ENCODE data around the gene LHFPL2.
A peak's percentile ranks its signal among the peaks of the same experiment; 100 is the strongest.

Gene LHFPL2

GRCh38 chr5:78503958-78504653 lies 144.5 kb downstream of the LHFPL2 start:
- DNase-seq (ENCODE audit: low spot score) = no peak

- peak; percentile 55 for DNase-seq (ENCODE audit: low spot score)
These were observed 146.9 kb downstream of the LHFPL2 start for GRCh38 chr5:78501411-78502352.

GRCh38 chr5:78500871-78501270 lies 147.7 kb downstream of the LHFPL2 start:
- DNase-seq (ENCODE audit: low spot score) = no peak

GRCh38 chr5:78500028-78500427 lies 148.5 kb downstream of the LHFPL2 start:
- peak; percentile 55 for DNase-seq (ENCODE audit: low spot score)

- DNase-seq (ENCODE audit: low spot score) = no peak
These were observed 149.1 kb downstream of the LHFPL2 start for GRCh38 chr5:78499485-78499884.

DNA sequence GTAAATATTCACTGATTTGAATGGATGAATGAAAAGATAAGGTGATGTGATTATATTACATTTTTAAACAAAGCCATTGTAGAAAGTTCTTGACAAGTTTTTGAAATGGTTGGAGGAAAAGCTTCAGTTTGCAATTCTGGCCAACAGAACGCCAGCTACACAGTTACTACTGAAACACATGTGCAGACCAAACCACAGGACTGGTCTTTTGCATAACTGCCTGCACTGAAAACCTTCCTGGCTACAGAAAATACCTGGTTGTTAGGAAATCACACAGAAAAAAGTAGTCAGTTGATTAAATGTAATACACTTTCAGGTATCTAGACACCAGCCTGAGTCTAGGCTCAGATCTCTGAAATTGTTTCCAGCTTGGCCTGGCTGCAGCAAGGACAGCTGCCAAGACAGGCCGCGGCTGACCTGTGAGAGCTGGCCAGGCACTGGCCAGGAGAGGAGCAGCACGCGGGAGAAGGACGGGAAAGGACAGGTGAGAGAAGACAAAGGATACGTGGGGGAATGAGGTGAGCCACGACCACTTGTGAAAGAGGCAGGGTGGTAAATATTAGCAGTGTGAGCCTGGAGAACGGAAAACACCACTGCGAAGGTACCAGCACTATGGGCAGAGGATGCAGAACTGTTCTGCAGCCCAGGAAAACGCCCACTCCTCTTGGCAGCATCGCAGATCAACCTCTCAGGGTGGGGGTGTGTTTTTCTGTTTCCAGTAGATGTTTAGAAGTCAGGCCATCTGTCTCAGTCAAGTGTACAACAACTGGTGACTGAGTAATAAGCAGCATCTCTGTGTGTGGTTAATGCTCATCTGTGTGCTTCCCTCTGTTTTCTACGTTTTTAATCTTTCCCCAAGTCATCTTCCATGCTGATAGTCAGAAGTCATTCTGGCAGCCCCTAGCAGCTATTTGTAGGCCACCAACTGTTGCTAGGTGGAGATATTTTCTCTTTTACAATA lies 150.7 kb downstream of the LHFPL2 start:
- DNase-seq (ENCODE audit: low spot score) = no peak

DNA sequence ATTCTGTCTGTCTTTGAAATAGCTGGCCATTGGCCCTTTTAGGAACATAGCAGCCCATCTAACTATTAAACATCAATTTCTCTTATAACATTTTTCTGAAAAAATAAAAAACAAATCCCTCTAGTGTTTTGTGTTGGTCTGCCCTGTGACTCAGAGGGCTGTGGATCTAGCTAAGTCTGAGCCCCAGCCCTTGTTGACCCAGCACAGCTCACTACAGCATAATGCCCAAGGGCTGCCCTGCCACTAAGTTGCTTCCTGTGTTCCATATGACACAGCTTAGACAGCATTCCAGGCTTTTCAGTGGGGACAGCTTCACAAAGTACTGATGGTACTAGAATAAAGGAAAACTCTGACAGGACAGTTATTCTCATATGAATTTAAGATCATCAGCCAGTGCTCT lies 152.2 kb downstream of the LHFPL2 start:
- DNase-seq (ENCODE audit: low spot score) = no peak

- no peak for DNase-seq (ENCODE audit: low spot score)
These were observed 152.8 kb downstream of the LHFPL2 start for GRCh38 chr5:78495800-78496199.

GRCh38 chr5:78492650-78493049 lies 155.9 kb downstream of the LHFPL2 start:
- DNase-seq (ENCODE audit: low spot score) = no peak

DNA sequence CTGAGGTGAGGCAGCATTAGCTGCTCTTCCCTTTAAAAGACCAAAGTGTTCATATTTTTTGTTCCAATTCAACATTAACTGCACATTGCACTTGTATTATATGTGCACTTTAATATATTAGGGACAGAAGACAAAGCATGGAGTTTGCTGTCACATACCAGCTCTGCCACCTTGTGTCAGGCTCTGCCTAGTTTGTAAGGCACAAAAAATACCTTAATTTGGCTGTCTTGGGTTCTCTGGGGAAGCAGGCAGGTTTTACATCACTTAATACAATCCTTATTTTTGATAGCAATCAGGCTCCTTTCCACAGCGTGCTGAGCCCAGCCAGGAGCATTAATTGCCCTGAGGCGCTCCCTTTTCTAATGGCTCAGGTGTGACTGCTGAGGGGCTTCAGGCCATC lies 156.3 kb downstream of the LHFPL2 start:
- DNase-seq (ENCODE audit: low spot score) = no peak

GRCh38 chr5:78490709-78491485 lies 157.7 kb downstream of the LHFPL2 start:
- DNase-seq (ENCODE audit: low spot score) = no peak

- DNase-seq (ENCODE audit: low spot score) = no peak
These were observed 160.7 kb downstream of the LHFPL2 start for GRCh38 chr5:78487846-78488245.

DNA sequence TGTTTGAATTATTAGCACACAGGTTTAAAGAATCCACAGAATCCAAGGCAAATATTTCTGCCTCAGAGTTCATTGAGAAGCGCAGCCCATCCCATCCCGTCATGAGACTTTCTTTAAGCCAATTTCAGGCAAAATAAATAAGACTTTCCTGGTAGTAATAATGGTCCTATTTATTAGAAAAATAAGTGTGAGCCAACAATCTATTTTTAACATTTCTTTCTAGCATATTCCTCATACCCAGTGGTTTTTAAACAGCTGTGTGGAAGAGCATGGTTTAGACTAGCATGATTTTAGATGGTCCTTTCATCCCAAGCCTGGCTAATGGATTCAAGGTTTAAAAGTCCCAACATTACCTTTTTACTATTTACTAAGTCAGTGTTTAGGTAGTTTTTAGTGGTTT lies 162.4 kb downstream of the LHFPL2 start:
- DNase-seq (ENCODE audit: low spot score) = no peak

DNA sequence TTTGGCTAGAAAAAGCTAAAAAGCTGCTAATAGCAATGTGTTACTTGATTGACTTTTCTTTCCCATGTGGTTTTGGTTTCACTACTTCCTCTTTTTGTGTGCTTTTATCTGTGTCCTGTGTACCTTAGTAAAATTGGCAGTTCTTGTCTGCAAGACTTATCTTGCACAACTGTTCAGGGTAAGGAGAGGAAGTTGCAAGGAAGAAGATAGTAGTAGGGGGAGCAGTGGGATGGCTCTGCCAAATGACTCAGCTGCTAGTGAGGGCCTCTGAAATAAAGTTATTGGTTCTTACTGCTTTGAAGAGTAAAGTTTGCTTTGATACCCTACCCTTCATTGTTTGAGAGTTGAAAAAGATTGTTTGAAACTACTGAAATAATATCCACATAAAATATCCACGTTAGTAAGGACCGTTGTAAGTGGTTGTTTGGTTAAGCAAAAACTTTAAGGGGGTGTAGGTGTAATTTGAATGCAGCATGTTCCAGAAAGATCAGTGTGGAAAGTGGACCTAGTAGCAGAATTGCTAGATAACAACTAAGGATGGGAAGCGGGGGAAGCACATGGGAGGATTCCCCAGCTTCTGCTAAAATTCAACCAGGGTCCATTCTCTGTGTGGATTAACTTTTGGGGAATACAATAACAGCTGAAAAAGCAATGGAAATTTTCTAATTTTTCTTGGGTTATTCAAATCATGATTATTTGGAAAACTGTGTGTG lies 164.6 kb downstream of the LHFPL2 start:
- DNase-seq (ENCODE audit: low spot score) = peak; percentile 49

DNA sequence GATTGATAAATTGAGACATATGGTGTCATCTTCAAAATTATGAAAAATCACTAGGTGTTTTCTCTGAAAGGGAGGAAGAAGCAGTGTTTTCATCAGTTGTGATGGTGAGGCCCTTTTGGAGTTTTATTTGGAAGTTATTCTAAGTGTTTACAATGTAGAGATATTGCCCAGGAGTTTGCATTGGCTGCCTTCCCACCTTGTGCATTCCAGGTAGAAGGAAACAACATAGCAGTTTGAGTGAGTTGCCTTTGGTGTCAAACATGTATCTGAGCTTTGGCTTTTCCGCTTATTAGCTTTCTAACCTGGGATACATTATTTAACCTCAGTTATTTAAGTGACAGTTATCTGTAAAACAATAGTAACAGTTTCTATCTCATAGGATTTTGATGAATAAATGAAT lies 165.6 kb downstream of the LHFPL2 start:
- DNase-seq (ENCODE audit: low spot score) = no peak

DNA sequence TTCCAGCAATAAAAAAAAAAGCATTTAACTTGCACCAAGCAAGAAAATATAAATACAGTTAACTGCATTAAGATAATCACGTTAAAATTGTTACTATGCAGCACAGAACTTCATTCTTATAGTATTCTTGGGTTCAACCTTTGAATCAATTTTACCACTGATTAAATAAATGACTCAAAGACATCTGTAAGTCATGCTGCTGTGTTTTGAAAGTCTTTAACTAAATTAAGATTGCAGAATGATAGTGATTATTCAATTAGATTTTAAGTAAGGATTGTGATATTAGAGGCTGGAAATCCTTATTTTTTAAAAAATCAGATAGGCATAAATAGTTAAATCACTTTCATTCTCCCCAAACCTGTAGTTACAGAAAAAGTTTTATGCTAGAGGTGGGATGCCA lies 171.8 kb downstream of the LHFPL2 start:
- DNase-seq (ENCODE audit: low spot score) = no peak

- DNase-seq (ENCODE audit: low spot score) = no peak
These were observed 173.2 kb downstream of the LHFPL2 start for GRCh38 chr5:78475370-78475769.

DNA sequence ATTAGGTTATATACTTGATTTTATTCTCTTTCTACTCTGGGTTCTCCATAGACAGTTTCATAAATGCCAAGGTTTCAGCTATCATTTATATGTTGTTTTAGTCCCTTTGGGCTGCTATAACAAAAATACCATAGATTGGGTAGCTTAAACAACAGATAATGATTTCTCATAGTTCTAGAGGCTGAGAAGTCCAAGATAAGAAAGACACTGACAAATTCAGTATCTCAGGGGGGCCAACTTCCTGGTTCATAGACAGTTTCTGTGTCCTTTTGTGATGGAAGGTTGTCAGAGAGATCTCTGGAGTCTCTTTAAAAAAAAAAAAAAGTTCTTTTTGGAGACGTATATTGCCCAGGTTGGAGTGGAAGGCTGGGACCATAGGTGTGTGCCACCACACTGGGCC lies 174.8 kb downstream of the LHFPL2 start:
- no peak for DNase-seq (ENCODE audit: low spot score)

- peak; percentile 24 for DNase-seq (ENCODE audit: low spot score)
These were observed 176.0 kb downstream of the LHFPL2 start for GRCh38 chr5:78472469-78473106.

DNA sequence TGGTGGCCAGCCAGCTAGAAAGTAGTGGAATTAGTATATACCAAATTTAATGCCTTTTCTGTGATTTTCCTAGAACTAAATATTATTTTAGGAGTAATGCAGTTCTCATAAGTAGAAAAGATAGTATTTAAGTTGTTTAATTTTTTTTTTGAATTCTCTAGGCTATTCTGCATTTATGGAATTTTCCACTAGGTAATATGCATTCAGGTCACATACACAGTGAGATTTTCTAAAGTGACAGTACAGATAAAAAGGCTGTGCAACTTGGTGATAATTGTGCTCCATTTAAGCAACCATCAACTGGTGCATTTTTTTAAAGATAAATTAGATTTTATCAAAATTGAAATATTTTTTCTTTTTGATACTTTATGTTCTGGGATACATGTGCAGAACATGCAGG lies 176.7 kb downstream of the LHFPL2 start:
- DNase-seq (ENCODE audit: low spot score) = no peak
